WTC11 (cell line): Measurements from ENCODE around the gene NAMPT. TPM values are rescaled to one million over a fixed set of nuclear protein-coding genes. Genes with fewer than 3 reads are reported as not detected.

Experiments
- ATAC-seq: fragments of 200-7000 bp; cut with Tn5 transposase; 2 replicates; pipeline ENCODE4 v1.10.0; 2021; ENCODE audit warnings: mild to moderate bottlenecking, moderate library complexity
- CTCF ChIA-PET: fragments of 300-600 bp; sonication (Branson Sonifier 250); formaldehyde crosslinking; loops from one replicate; lab custom pipeline; 2021; ENCODE audit warnings: antibody characterized with exemption; lab: Charles Lee
- POLR2A ChIA-PET: fragments of 350-600 bp; sonication (Branson Sonifier 250); formaldehyde crosslinking; loops from one replicate; lab custom pipeline; 2021; ENCODE audit warnings: antibody characterized with exemption; lab: Charles Lee
- DNase-seq: peaks from one replicate; pipeline ENCODE4 v3.0.0; 2021; ENCODE audit warnings: low spot score
- H3K27ac Mint-ChIP-seq: 2 replicates; pipeline ENCODE4 v1.8.0; 2021; ENCODE audit warnings: mixed read lengths
- H3K27me3 Mint-ChIP-seq: 2 replicates; pipeline ENCODE4 v1.8.0; 2021; ENCODE audit warnings: low read depth, mild to moderate bottlenecking, moderate library complexity, mixed read lengths
- H3K36me3 Mint-ChIP-seq: 2 replicates; pipeline ENCODE4 v1.8.0; 2021; ENCODE audit warnings: mixed read lengths
- H3K4me1 Mint-ChIP-seq: 2 replicates; pipeline ENCODE4 v1.8.0; 2022; ENCODE audit warnings: mixed read lengths
- H3K4me3 Mint-ChIP-seq: 2 replicates; pipeline ENCODE4 v1.8.0; 2021; ENCODE audit warnings: mild to moderate bottlenecking, moderate library complexity, mixed read lengths
- H3K9me3 Mint-ChIP-seq: 2 replicates; pipeline ENCODE4 v1.8.0; 2021; ENCODE audit warnings: mixed read lengths
- ATF1 ChIP-seq: sonication (generic); formaldehyde crosslinking; IDR thresholded peaks from 2 replicates; pipeline ENCODE4 v1.8.1; 2023; ENCODE audit warnings: mild to moderate bottlenecking, moderate library complexity, missing genetic modification reagents
- CREM ChIP-seq: sonication (generic); formaldehyde crosslinking; IDR thresholded peaks from 2 replicates; pipeline ENCODE4 v1.8.1; 2022; ENCODE audit warnings: mild to moderate bottlenecking, missing genetic modification reagents, moderate library complexity
- HMGA2 ChIP-seq: fragments of 250-450 bp; sonication (Bioruptor Pico); IDR thresholded peaks from 2 replicates; pipeline ENCODE4 v1.4.0; 2021; ENCODE audit warnings: mild to moderate bottlenecking, moderate library complexity
- JUN ChIP-seq: sonication (generic); formaldehyde crosslinking; IDR thresholded peaks from 2 replicates; pipeline ENCODE4 v1.8.0; 2023; ENCODE audit warnings: mild to moderate bottlenecking, missing genetic modification reagents
- MXD4 ChIP-seq: fragments of 250-450 bp; sonication (Bioruptor Pico); IDR thresholded peaks from 2 replicates; pipeline ENCODE4 v1.8.0; 2021; ENCODE audit warnings: mild to moderate bottlenecking, moderate library complexity, borderline replicate concordance
- MYBL2 ChIP-seq: sonication (generic); formaldehyde crosslinking; IDR thresholded peaks from 2 replicates; pipeline ENCODE4 v1.8.1; 2023; ENCODE audit warnings: mild to moderate bottlenecking, moderate library complexity, missing genetic modification reagents
- NFATC4 ChIP-seq: fragments of 250-450 bp; sonication (Bioruptor Pico); IDR thresholded peaks from 2 replicates; pipeline ENCODE4 v1.9.0; 2021; ENCODE audit warnings: mild to moderate bottlenecking
- NFE2L1 ChIP-seq: sonication (generic); formaldehyde crosslinking; IDR thresholded peaks from 2 replicates; pipeline ENCODE4 v1.8.1; 2023; ENCODE audit warnings: missing genetic modification reagents
- OVOL2 ChIP-seq: fragments of 250-450 bp; sonication (Bioruptor Pico); IDR thresholded peaks from 2 replicates; pipeline ENCODE4 v1.9.0; 2021; ENCODE audit warnings: mild to moderate bottlenecking, borderline replicate concordance
- SP1 ChIP-seq: sonication (generic); formaldehyde crosslinking; conservative IDR thresholded peaks from 2 replicates; pipeline ENCODE4 v1.8.1; 2022; ENCODE audit warnings: missing genetic modification reagents
- ZBTB21 ChIP-seq: sonication (generic); formaldehyde crosslinking; IDR thresholded peaks from 2 replicates; pipeline ENCODE4 v1.8.1; 2023; ENCODE audit warnings: mild to moderate bottlenecking, missing genetic modification reagents, borderline replicate concordance
- ZNF121 ChIP-seq: sonication (generic); formaldehyde crosslinking; IDR thresholded peaks from 2 replicates; pipeline ENCODE4 v1.8.0; 2023; ENCODE audit warnings: missing genetic modification reagents
- ZNF232 ChIP-seq: sonication (generic); formaldehyde crosslinking; IDR thresholded peaks from 2 replicates; pipeline ENCODE4 v1.8.0; 2022; ENCODE audit warnings: mild to moderate bottlenecking, missing genetic modification reagents
- ZNF263 ChIP-seq: sonication (generic); formaldehyde crosslinking; IDR thresholded peaks from 2 replicates; pipeline ENCODE4 v1.8.1; 2022; ENCODE audit warnings: low read depth, mild to moderate bottlenecking, moderate library complexity, missing genetic modification reagents
- ZNF416 ChIP-seq: fragments of 250-450 bp; sonication (Bioruptor Pico); IDR thresholded peaks from 2 replicates; pipeline ENCODE4 v1.9.0; 2021; ENCODE audit warnings: mild to moderate bottlenecking, inconsistent platforms
- total RNA-seq: library from RNA; stranded (reverse); gene quantifications from 3 replicates; pipeline ENCODE4 v1.2.3, GENCODE V29; 2021
- TF ChIP-seq, protein P1 (sequence below): sonication (generic); formaldehyde crosslinking; conservative IDR thresholded peaks from 2 replicates; pipeline ENCODE4 v1.8.1; 2022; ENCODE audit warnings: mild to moderate bottlenecking, missing genetic modification reagents
- TF ChIP-seq, protein P2 (sequence below): sonication (generic); formaldehyde crosslinking; IDR thresholded peaks from 2 replicates; pipeline ENCODE4 v1.8.1; 2023; ENCODE audit warnings: mild to moderate bottlenecking, moderate library complexity, missing genetic modification reagents
- TF ChIP-seq, protein P3 (sequence below): fragments of 200-600 bp; IDR thresholded peaks from 2 replicates; pipeline ENCODE4 v1.8.0; 2022; ENCODE audit warnings: antibody characterized with exemption
- TF ChIP-seq, protein P4 (sequence below): sonication (generic); formaldehyde crosslinking; IDR thresholded peaks from 2 replicates; pipeline ENCODE4 v1.8.1; 2023; ENCODE audit warnings: mild to moderate bottlenecking, missing genetic modification reagents
- TF ChIP-seq, protein P5 (sequence below): sonication (generic); formaldehyde crosslinking; IDR thresholded peaks from 2 replicates; pipeline ENCODE4 v1.8.0; 2022; ENCODE audit warnings: mild to moderate bottlenecking, missing genetic modification reagents
- TF ChIP-seq, protein P6 (sequence below): sonication (generic); formaldehyde crosslinking; conservative IDR thresholded peaks from 2 replicates; pipeline ENCODE4 v1.8.1; 2023; ENCODE audit warnings: mild to moderate bottlenecking, low read depth, missing genetic modification reagents, moderate library complexity
- TF ChIP-seq, protein P7 (sequence below): fragments of 250-450 bp; sonication (Bioruptor Pico); IDR thresholded peaks from 2 replicates; pipeline ENCODE4 v1.9.0; 2021; ENCODE audit warnings: moderate library complexity, mild to moderate bottlenecking, inconsistent platforms, borderline replicate concordance
- TF ChIP-seq, protein P8 (sequence below): sonication (generic); formaldehyde crosslinking; IDR thresholded peaks from 2 replicates; pipeline ENCODE4 v1.8.1; 2022; ENCODE audit warnings: mild to moderate bottlenecking, moderate library complexity, missing genetic modification reagents
- TF ChIP-seq, protein P9 (sequence below): sonication (generic); formaldehyde crosslinking; IDR thresholded peaks from 2 replicates; pipeline ENCODE4 v1.8.0; 2023; ENCODE audit warnings: missing genetic modification reagents

The NAMPT gene
- total RNA-seq, 1 experiment from 2014 or later, result 99.1 TPM

DNA sequence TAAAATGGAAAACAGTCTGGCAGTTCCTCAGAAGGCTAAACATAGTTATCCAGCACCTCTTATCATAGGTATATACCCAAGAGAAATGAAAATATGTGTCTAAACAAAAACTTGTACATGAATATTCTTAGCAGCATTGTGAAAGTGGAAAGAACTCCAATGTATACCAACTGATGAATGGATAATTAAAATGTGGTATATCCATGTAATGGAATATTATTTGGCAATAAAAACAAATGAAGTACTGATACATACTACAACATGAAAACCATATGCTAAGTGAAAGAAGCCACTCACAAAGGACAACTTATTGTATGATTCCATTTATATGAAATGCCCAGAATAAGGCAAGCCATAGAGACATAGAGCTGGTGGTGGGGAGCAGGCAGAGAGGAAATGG lies 32.2 kb upstream of the NAMPT start (continued):
- TF ChIP-seq ZBTB21 (CRISPR knock-in tag) (no peak), CREM (CRISPR knock-in tag) (no peak), MYBL2 (CRISPR knock-in tag) (no peak), ZNF263 (CRISPR knock-in tag) (no peak), HMGA2 (CRISPR knock-in tag) (no peak), NFATC4 (no peak), MXD4 (CRISPR knock-in tag) (no peak)
- TF ChIP-seq, protein P1, sequence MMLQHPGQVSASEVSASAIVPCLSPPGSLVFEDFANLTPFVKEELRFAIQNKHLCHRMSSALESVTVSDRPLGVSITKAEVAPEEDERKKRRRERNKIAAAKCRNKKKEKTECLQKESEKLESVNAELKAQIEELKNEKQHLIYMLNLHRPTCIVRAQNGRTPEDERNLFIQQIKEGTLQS (CRISPR knock-in tag), result no peak
- TF ChIP-seq, protein P2, sequence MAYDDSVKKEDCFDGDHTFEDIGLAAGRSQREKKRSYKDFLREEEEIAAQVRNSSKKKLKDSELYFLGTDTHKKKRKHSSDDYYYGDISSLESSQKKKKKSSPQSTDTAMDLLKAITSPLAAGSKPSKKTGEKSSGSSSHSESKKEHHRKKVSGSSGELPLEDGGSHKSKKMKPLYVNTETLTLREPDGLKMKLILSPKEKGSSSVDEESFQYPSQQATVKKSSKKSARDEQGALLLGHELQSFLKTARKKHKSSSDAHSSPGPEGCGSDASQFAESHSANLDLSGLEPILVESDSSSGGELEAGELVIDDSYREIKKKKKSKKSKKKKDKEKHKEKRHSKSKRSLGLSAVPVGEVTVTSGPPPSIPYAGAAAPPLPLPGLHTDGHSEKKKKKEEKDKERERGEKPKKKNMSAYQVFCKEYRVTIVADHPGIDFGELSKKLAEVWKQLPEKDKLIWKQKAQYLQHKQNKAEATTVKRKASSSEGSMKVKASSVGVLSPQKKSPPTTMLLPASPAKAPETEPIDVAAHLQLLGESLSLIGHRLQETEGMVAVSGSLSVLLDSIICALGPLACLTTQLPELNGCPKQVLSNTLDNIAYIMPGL (CRISPR knock-in tag), result no peak
- TF ChIP-seq, protein P3, sequence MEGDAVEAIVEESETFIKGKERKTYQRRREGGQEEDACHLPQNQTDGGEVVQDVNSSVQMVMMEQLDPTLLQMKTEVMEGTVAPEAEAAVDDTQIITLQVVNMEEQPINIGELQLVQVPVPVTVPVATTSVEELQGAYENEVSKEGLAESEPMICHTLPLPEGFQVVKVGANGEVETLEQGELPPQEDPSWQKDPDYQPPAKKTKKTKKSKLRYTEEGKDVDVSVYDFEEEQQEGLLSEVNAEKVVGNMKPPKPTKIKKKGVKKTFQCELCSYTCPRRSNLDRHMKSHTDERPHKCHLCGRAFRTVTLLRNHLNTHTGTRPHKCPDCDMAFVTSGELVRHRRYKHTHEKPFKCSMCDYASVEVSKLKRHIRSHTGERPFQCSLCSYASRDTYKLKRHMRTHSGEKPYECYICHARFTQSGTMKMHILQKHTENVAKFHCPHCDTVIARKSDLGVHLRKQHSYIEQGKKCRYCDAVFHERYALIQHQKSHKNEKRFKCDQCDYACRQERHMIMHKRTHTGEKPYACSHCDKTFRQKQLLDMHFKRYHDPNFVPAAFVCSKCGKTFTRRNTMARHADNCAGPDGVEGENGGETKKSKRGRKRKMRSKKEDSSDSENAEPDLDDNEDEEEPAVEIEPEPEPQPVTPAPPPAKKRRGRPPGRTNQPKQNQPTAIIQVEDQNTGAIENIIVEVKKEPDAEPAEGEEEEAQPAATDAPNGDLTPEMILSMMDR, result no peak
- TF ChIP-seq, protein P4, sequence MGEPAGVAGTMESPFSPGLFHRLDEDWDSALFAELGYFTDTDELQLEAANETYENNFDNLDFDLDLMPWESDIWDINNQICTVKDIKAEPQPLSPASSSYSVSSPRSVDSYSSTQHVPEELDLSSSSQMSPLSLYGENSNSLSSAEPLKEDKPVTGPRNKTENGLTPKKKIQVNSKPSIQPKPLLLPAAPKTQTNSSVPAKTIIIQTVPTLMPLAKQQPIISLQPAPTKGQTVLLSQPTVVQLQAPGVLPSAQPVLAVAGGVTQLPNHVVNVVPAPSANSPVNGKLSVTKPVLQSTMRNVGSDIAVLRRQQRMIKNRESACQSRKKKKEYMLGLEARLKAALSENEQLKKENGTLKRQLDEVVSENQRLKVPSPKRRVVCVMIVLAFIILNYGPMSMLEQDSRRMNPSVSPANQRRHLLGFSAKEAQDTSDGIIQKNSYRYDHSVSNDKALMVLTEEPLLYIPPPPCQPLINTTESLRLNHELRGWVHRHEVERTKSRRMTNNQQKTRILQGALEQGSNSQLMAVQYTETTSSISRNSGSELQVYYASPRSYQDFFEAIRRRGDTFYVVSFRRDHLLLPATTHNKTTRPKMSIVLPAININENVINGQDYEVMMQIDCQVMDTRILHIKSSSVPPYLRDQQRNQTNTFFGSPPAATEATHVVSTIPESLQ (CRISPR knock-in tag), result no peak

DNA sequence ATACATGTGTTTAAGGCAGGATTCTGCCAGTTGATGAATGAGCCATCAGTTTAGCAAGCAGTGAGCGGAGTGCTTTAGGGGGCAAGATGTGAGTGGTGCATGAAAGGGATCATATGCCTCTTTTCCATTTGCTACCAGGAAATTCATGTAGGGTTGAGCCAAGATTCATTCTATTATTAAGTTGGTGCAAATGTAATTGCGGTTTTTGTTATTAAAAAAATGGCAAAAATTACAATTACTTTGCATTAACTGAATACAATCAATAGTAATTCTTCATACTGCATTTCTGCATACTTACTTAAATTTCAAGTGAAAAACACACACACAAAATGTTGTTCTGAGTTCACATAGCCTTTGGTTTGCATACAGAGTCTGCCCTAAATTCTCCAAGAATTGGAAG lies 30.1 kb upstream of the NAMPT start:
- no peaks in the 10 kb centered on the region for H3K4me1 Mint-ChIP-seq
- peaks cover 23% of the 10 kb centered on the region for H3K9me3 Mint-ChIP-seq
- ChIA-PET CTCF (no interaction called here), POLR2A (no interaction called here)
- DNase-seq (no peak), ATAC-seq (no peak)
- peaks cover 8% of the 10 kb centered on the region for H3K36me3 Mint-ChIP-seq
- TF ChIP-seq, protein P5, sequence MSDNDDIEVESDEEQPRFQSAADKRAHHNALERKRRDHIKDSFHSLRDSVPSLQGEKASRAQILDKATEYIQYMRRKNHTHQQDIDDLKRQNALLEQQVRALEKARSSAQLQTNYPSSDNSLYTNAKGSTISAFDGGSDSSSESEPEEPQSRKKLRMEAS (CRISPR knock-in tag), result no peak
- no peak for TF ChIP-seq SP1 (CRISPR knock-in tag)
- TF ChIP-seq, protein P6, sequence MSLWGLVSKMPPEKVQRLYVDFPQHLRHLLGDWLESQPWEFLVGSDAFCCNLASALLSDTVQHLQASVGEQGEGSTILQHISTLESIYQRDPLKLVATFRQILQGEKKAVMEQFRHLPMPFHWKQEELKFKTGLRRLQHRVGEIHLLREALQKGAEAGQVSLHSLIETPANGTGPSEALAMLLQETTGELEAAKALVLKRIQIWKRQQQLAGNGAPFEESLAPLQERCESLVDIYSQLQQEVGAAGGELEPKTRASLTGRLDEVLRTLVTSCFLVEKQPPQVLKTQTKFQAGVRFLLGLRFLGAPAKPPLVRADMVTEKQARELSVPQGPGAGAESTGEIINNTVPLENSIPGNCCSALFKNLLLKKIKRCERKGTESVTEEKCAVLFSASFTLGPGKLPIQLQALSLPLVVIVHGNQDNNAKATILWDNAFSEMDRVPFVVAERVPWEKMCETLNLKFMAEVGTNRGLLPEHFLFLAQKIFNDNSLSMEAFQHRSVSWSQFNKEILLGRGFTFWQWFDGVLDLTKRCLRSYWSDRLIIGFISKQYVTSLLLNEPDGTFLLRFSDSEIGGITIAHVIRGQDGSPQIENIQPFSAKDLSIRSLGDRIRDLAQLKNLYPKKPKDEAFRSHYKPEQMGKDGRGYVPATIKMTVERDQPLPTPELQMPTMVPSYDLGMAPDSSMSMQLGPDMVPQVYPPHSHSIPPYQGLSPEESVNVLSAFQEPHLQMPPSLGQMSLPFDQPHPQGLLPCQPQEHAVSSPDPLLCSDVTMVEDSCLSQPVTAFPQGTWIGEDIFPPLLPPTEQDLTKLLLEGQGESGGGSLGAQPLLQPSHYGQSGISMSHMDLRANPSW (CRISPR knock-in tag), result no peak
- TF ChIP-seq ZNF232 (CRISPR knock-in tag), result no peak
- TF ChIP-seq JUN (CRISPR knock-in tag), result no peak
- TF ChIP-seq, protein P7, sequence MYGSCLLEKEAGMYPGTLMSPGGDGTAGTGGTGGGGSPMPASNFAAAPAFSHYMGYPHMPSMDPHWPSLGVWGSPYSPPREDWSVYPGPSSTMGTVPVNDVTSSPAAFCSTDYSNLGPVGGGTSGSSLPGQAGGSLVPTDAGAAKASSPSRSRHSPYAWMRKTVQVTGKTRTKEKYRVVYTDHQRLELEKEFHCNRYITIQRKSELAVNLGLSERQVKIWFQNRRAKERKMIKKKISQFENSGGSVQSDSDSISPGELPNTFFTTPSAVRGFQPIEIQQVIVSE (CRISPR knock-in tag), result no peak
- no peak for TF ChIP-seq ZNF263 (CRISPR knock-in tag)
- TF ChIP-seq, protein P8, sequence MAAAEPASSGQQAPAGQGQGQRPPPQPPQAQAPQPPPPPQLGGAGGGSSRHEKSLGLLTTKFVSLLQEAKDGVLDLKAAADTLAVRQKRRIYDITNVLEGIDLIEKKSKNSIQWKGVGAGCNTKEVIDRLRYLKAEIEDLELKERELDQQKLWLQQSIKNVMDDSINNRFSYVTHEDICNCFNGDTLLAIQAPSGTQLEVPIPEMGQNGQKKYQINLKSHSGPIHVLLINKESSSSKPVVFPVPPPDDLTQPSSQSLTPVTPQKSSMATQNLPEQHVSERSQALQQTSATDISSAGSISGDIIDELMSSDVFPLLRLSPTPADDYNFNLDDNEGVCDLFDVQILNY (CRISPR knock-in tag), result no peak
- no peak for TF ChIP-seq ZNF121 (CRISPR knock-in tag)
- TF ChIP-seq NFE2L1, result no peak
- no peak for TF ChIP-seq ZNF416 (CRISPR knock-in tag)
- TF ChIP-seq, protein P9, sequence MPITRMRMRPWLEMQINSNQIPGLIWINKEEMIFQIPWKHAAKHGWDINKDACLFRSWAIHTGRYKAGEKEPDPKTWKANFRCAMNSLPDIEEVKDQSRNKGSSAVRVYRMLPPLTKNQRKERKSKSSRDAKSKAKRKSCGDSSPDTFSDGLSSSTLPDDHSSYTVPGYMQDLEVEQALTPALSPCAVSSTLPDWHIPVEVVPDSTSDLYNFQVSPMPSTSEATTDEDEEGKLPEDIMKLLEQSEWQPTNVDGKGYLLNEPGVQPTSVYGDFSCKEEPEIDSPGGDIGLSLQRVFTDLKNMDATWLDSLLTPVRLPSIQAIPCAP (CRISPR knock-in tag), result no peak
- no peak for TF ChIP-seq OVOL2 (CRISPR knock-in tag)
- TF ChIP-seq ATF1 (CRISPR knock-in tag), result no peak
- H3K27me3 Mint-ChIP-seq, result no peaks in the 10 kb centered on the region
- H3K4me3 Mint-ChIP-seq, result no peak overlapping the region
- no peak overlapping the region for H3K27ac Mint-ChIP-seq
